HG03025 (cell line): ENCODE data around the gene KIAA0232.
"Not testable (repeated sequence)": the region's sequence is repeated elsewhere in the genome, so short reads cannot be mapped to it uniquely, and the experiment has no call there.

Experiments used
- ATAC-seq: cut with Tn5 transposase; IDR thresholded peaks from one replicate; pipeline ENCODE4 v1.9.1; 2021; ENCODE audit warnings: mild to moderate bottlenecking, moderate library complexity; ENCODE audit not compliant: unreplicated experiment, low FRiP score

KIAA0232 gene

GRCh38 chr4:6753891-6754290 is 28.6 kb upstream of the KIAA0232 start:
- ATAC-seq: no peak

- ATAC-seq: no peak
Observed at GRCh38 chr4:6754481-6755087, 27.9 kb upstream of the KIAA0232 start.

GRCh38 chr4:6755088-6755753 is 27.3 kb upstream of the KIAA0232 start:
- ATAC-seq: no peak

- ATAC-seq: not testable (repeated sequence)
Observed at GRCh38 chr4:6756345-6756744, 26.2 kb upstream of the KIAA0232 start.

GRCh38 chr4:6758728-6759127 is 23.8 kb upstream of the KIAA0232 start:
- ATAC-seq: no peak

- no peak for ATAC-seq
Observed at GRCh38 chr4:6760865-6761264, 21.7 kb upstream of the KIAA0232 start.

GRCh38 chr4:6761649-6762615 is 20.6 kb upstream of the KIAA0232 start:
- no peak for ATAC-seq

GRCh38 chr4:6763330-6763851 is 19.1 kb upstream of the KIAA0232 start:
- no peak for ATAC-seq

GRCh38 chr4:6764976-6765620 is 17.4 kb upstream of the KIAA0232 start:
- no peak for ATAC-seq

- ATAC-seq: no peak
Observed at GRCh38 chr4:6765703-6766102, 16.8 kb upstream of the KIAA0232 start.

GRCh38 chr4:6767386-6767747 is 15.2 kb upstream of the KIAA0232 start:
- no peak for ATAC-seq

GRCh38 chr4:6767748-6768538 is 14.6 kb upstream of the KIAA0232 start:
- ATAC-seq: no peak

GRCh38 chr4:6768539-6768905 is 14.0 kb upstream of the KIAA0232 start:
- ATAC-seq: no peak

- ATAC-seq: no peak
Observed at GRCh38 chr4:6769233-6769988, 13.1 kb upstream of the KIAA0232 start.

GRCh38 chr4:6769989-6770420 is 12.5 kb upstream of the KIAA0232 start:
- no peak for ATAC-seq

GRCh38 chr4:6770581-6771228 is 11.8 kb upstream of the KIAA0232 start:
- no peak for ATAC-seq

GRCh38 chr4:6771229-6771671 is 11.3 kb upstream of the KIAA0232 start:
- ATAC-seq: no peak

- no peak for ATAC-seq
Observed at GRCh38 chr4:6772223-6772928, 10.2 kb upstream of the KIAA0232 start.
